ENCODE results near the gene NLGN2. TPM values are rescaled to one million over a fixed set of nuclear protein-coding genes. Genes with fewer than 3 reads are reported as not detected.

Gene NLGN2
- total RNA-seq, 1 experiment from 2014 or later, result 6.7 TPM

- no peak for DNase-seq (ENCODE audit: unreplicated experiment)
- H3K4me1 Mint-ChIP-seq (ENCODE audit: insufficient read depth, unreplicated experiment), result peaks cover 16% of the 10 kb centered on the region
- H3K27ac Mint-ChIP-seq (ENCODE audit: low read depth, unreplicated experiment), result no peak overlapping the region
- intact Hi-C loops (cut with micrococcal nuclease), result no loop called here
- BruUV-seq (replicated peaks), result no TSS peak
- POLR2A ChIA-PET, result interaction anchor here (0.8 to 4.4 kb wide), 5 partner anchors 15 to 100 kb away, joined by 3 to 18 read pairs (median 11); partner anchors contain the start of genes POLR2A and ZBTB4
- no peaks in the 10 kb centered on the region for H3K9me3 Mint-ChIP-seq (ENCODE audit: unreplicated experiment)
- no peaks in the 10 kb centered on the region for H3K27me3 Mint-ChIP-seq (ENCODE audit: insufficient read depth, unreplicated experiment)
- TF ChIP-seq CTCF (IDR thresholded peaks at IDR 0.05; ENCODE audit: unreplicated experiment), result no peak
- no peak overlapping the region for H3K4me3 Mint-ChIP-seq (ENCODE audit: unreplicated experiment)
- H3K36me3 Mint-ChIP-seq (ENCODE audit: insufficient read depth, unreplicated experiment), result peaks cover 58% of the 10 kb centered on the region
- CTCF ChIA-PET, result interaction anchor here (0.7 to 1.9 kb wide), 3 partner anchors 24 to 127 kb away, joined by 3 to 8 read pairs (median 4); no protein-coding TSS in a partner anchor
These were observed 53.4 kb downstream of the NLGN2 start for GRCh38 chr17:7460850-7461660.

GRCh38 chr17:7462474-7463371 is 55.1 kb downstream of the NLGN2 start:
- POLR2A ChIA-PET, result interaction anchor here (0.7 to 4.4 kb wide), 5 partner anchors 13 to 134 kb away, joined by 3 to 18 read pairs (median 3); partner anchors contain the start of gene POLR2A

GRCh38 chr17:7463372-7463846 is 55.8 kb downstream of the NLGN2 start:
- intact Hi-C loops (cut with micrococcal nuclease), result no loop called here
- peaks cover 10% of the 10 kb centered on the region for H3K4me1 Mint-ChIP-seq (ENCODE audit: insufficient read depth, unreplicated experiment)
- no peaks in the 10 kb centered on the region for H3K27me3 Mint-ChIP-seq (ENCODE audit: insufficient read depth, unreplicated experiment)
- ChIA-PET CTCF (interaction anchor here (0.7 to 1.3 kb wide), 2 partner anchors 7 to 26 kb away, joined by 3 to 4 read pairs; no protein-coding TSS in a partner anchor), POLR2A (interaction anchor here (4.4 kb wide), 1 partner anchor 21 kb away, joined by 18 read pairs; the partner anchor contains the start of gene POLR2A)
- DNase-seq (ENCODE audit: unreplicated experiment), result no peak
- peaks cover 62% of the 10 kb centered on the region for H3K36me3 Mint-ChIP-seq (ENCODE audit: insufficient read depth, unreplicated experiment)
- H3K4me3 Mint-ChIP-seq (ENCODE audit: unreplicated experiment), result no peak overlapping the region
- TF ChIP-seq CTCF (IDR thresholded peaks at IDR 0.05; ENCODE audit: unreplicated experiment), result no peak
- H3K9me3 Mint-ChIP-seq (ENCODE audit: unreplicated experiment), result no peaks in the 10 kb centered on the region
- H3K27ac Mint-ChIP-seq (ENCODE audit: low read depth, unreplicated experiment), result no peak overlapping the region
- no TSS peak for BruUV-seq (replicated peaks)

More at GRCh38 chr17:7462474-7463371, 55.1 kb downstream of the NLGN2 start:
- BruUV-seq (replicated peaks), result no TSS peak
- H3K9me3 Mint-ChIP-seq (ENCODE audit: unreplicated experiment), result no peaks in the 10 kb centered on the region
- no peak for DNase-seq (ENCODE audit: unreplicated experiment)
- no peak for TF ChIP-seq CTCF (IDR thresholded peaks at IDR 0.05; ENCODE audit: unreplicated experiment)
- H3K36me3 Mint-ChIP-seq (ENCODE audit: insufficient read depth, unreplicated experiment), result peaks cover 60% of the 10 kb centered on the region
- CTCF ChIA-PET, result interaction anchor here (0.6 to 1.9 kb wide), 7 partner anchors 8 to 647 kb away, joined by 3 to 8 read pairs (median 3); no protein-coding TSS in a partner anchor
- H3K27me3 Mint-ChIP-seq (ENCODE audit: insufficient read depth, unreplicated experiment), result no peaks in the 10 kb centered on the region
- no peak overlapping the region for H3K27ac Mint-ChIP-seq (ENCODE audit: low read depth, unreplicated experiment)
- peaks cover 10% of the 10 kb centered on the region for H3K4me1 Mint-ChIP-seq (ENCODE audit: insufficient read depth, unreplicated experiment)
- intact Hi-C loops (cut with micrococcal nuclease), result no loop called here
- no peak overlapping the region for H3K4me3 Mint-ChIP-seq (ENCODE audit: unreplicated experiment)
